ENCODE measurements around the gene PDCD1LG2.
"Not testable (repeated sequence)": the region's sequence is repeated elsewhere in the genome, so short reads cannot be mapped to it uniquely, and the experiment has no call there.

The PDCD1LG2 gene

DNA sequence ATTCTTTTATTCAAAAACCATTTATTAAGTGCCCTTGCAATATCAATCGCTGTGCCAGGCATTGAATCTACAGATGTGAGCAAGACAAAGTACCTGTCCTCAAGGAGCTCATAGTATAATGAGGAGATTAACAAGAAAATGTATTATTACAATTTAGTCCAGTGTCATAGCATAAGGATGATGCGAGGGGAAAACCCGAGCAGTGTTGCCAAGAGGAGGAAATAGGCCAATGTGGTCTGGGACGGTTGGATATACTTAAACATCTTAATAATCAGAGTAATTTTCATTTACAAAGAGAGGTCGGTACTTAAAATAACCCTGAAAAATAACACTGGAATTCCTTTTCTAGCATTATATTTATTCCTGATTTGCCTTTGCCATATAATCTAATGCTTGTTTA lies 41.5 kb upstream of the PDCD1LG2 start:
- Histone ChIP-seq H2BK12ac (ENCODE audit: low read length) (no peak overlapping the region), H3K36me3 (replicated peaks in 1 of 2; ENCODE audit: control insufficient read depth in 2 of 2, insufficient read depth in 2 of 2, low read length in 2 of 2) (no peaks in the 10 kb centered on the region), H3K4me2 (ENCODE audit: insufficient read depth, low read length, poor library complexity, severe bottlenecking) (no peak overlapping the region), H3K4me1 (ENCODE audit: control insufficient read depth in 2 of 2, insufficient read depth in 1 of 2, low read depth in 1 of 2, low read length in 2 of 2) (no peaks in the 10 kb centered on the region), H3K14ac (ENCODE audit: low read length) (no peak overlapping the region), H3K4me3 (ENCODE audit: low read length in 2 of 2) (no peak overlapping the region), H2BK120ac (ENCODE audit: low read depth, low read length) (no peak overlapping the region), H4K8ac (ENCODE audit: low read depth, low read length) (no peak overlapping the region), H3K27ac (replicated peaks; ENCODE audit: low read length) (no peak overlapping the region), H2BK15ac (ENCODE audit: low read length) (no peak overlapping the region), H3K23ac (ENCODE audit: low read depth, low read length, poor library complexity) (no peak overlapping the region), H2AK5ac (ENCODE audit: low read depth, low read length) (no peak overlapping the region), H3K18ac (ENCODE audit: low read length) (no peak overlapping the region), H3K27me3 (ENCODE audit: control insufficient read depth in 3 of 3, insufficient read depth in 3 of 3, low read depth in 1 of 3, low read length in 3 of 3) (no peaks in the 10 kb centered on the region), H3K4ac (ENCODE audit: low read length) (no peak overlapping the region), H3K9me3 (replicated peaks in 1 of 2; ENCODE audit: control insufficient read depth in 2 of 2, insufficient read depth in 1 of 2, low read depth in 1 of 2, low read length in 2 of 2) (no peaks in the 10 kb centered on the region), H3K9ac (ENCODE audit: low read depth, low read length, poor library complexity) (no peak overlapping the region), H3K79me1 (ENCODE audit: low read depth, low read length) (no peaks in the 10 kb centered on the region), H4K91ac (ENCODE audit: low read depth, low read length, poor library complexity) (no peak overlapping the region), H2BK5ac (ENCODE audit: low read length) (no peak overlapping the region), H2AFZ (ENCODE audit: low read length) (no peak overlapping the region)
- WGBS, 2 donors (ENCODE audit: extremely low coverage in 2 of 2, insufficient read length in 2 of 2, insufficient replicate concordance in 1 of 2): no CpG with 5 or more reads among the region's 5 CpGs
- DNase-seq (ENCODE audit: low spot score): no peak

DNA sequence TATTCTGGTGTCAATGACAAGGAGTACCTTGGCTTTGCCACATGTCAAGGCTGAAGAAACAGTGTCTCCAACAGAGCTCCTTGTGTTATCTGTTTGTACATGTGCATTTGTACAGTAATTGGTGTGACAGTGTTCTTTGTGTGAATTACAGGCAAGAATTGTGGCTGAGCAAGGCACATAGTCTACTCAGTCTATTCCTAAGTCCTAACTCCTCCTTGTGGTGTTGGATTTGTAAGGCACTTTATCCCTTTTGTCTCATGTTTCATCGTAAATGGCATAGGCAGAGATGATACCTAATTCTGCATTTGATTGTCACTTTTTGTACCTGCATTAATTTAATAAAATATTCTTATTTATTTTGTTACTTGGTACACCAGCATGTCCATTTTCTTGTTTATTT lies 40.2 kb upstream of the PDCD1LG2 start:
- no peak overlapping the region for H2BK5ac ChIP-seq (ENCODE audit: low read length)
- H3K18ac ChIP-seq (ENCODE audit: low read length): no peak overlapping the region
- no peak overlapping the region for H3K14ac ChIP-seq (ENCODE audit: low read length)
- H3K9ac ChIP-seq (ENCODE audit: low read depth, low read length, poor library complexity): no peak overlapping the region
- no peak overlapping the region for H3K4ac ChIP-seq (ENCODE audit: low read length)
- H3K4me1 ChIP-seq (ENCODE audit: control insufficient read depth in 2 of 2, insufficient read depth in 1 of 2, low read depth in 1 of 2, low read length in 2 of 2): no peaks in the 10 kb centered on the region
- H3K9me3 ChIP-seq (replicated peaks in 1 of 2; ENCODE audit: control insufficient read depth in 2 of 2, insufficient read depth in 1 of 2, low read depth in 1 of 2, low read length in 2 of 2): no peaks in the 10 kb centered on the region
- no peaks in the 10 kb centered on the region for H3K27me3 ChIP-seq (ENCODE audit: control insufficient read depth in 3 of 3, insufficient read depth in 3 of 3, low read depth in 1 of 3, low read length in 3 of 3)
- H2AFZ ChIP-seq (ENCODE audit: low read length): no peak overlapping the region
- H2BK12ac ChIP-seq (ENCODE audit: low read length): no peak overlapping the region
- WGBS, 2 donors (ENCODE audit: extremely low coverage in 2 of 2, insufficient read length in 2 of 2, insufficient replicate concordance in 1 of 2): no CpG with 5 or more reads among the region's 1 CpG
- no peak overlapping the region for H2BK15ac ChIP-seq (ENCODE audit: low read length)
- H3K79me1 ChIP-seq (ENCODE audit: low read depth, low read length): no peaks in the 10 kb centered on the region
- H3K27ac ChIP-seq (replicated peaks; ENCODE audit: low read length): no peak overlapping the region
- H4K91ac ChIP-seq (ENCODE audit: low read depth, low read length, poor library complexity): no peak overlapping the region
- H2BK120ac ChIP-seq (ENCODE audit: low read depth, low read length): no peak overlapping the region
- H3K23ac ChIP-seq (ENCODE audit: low read depth, low read length, poor library complexity): no peak overlapping the region
- DNase-seq (ENCODE audit: low spot score): no peak
- H2AK5ac ChIP-seq (ENCODE audit: low read depth, low read length): no peak overlapping the region
- no peaks in the 10 kb centered on the region for H3K36me3 ChIP-seq (replicated peaks in 1 of 2; ENCODE audit: control insufficient read depth in 2 of 2, insufficient read depth in 2 of 2, low read length in 2 of 2)
- no peak overlapping the region for H3K4me2 ChIP-seq (ENCODE audit: insufficient read depth, low read length, poor library complexity, severe bottlenecking)
- no peak overlapping the region for H3K4me3 ChIP-seq (ENCODE audit: low read length in 2 of 2)
- H4K8ac ChIP-seq (ENCODE audit: low read depth, low read length): no peak overlapping the region

DNA sequence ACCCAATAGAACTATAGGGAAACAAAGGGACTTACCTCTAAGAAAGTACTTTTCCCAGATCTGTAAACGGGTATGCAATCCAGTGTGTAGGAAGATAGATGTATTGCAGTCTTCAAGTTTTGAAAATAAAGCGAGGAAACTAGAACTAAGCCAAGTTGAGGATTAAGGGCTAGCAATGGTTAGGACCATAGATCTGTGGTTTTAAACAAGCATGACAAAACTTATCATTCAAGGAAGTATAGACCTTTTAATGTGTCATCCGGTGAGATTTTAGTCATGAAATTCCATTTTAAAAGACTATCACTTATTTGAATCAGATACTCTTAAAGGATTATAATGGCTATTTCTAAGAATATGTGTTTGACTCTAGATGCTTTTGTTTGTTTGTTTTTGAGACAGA lies 39.5 kb upstream of the PDCD1LG2 start:
- no peaks in the 10 kb centered on the region for H3K79me1 ChIP-seq (ENCODE audit: low read depth, low read length)
- H3K27ac ChIP-seq (replicated peaks; ENCODE audit: low read length): no peak overlapping the region
- no peak overlapping the region for H2AK5ac ChIP-seq (ENCODE audit: low read depth, low read length)
- no peak overlapping the region for H4K8ac ChIP-seq (ENCODE audit: low read depth, low read length)
- H3K23ac ChIP-seq (ENCODE audit: low read depth, low read length, poor library complexity): no peak overlapping the region
- no peak overlapping the region for H3K9ac ChIP-seq (ENCODE audit: low read depth, low read length, poor library complexity)
- no peak overlapping the region for H2BK15ac ChIP-seq (ENCODE audit: low read length)
- no peak overlapping the region for H2AFZ ChIP-seq (ENCODE audit: low read length)
- no peak overlapping the region for H2BK12ac ChIP-seq (ENCODE audit: low read length)
- H3K36me3 ChIP-seq (replicated peaks in 1 of 2; ENCODE audit: control insufficient read depth in 2 of 2, insufficient read depth in 2 of 2, low read length in 2 of 2): no peaks in the 10 kb centered on the region
- H3K9me3 ChIP-seq (replicated peaks in 1 of 2; ENCODE audit: control insufficient read depth in 2 of 2, insufficient read depth in 1 of 2, low read depth in 1 of 2, low read length in 2 of 2): no peaks in the 10 kb centered on the region
- no peak overlapping the region for H2BK5ac ChIP-seq (ENCODE audit: low read length)
- H3K4me3 ChIP-seq (ENCODE audit: low read length in 2 of 2): no peak overlapping the region
- no peak overlapping the region for H3K4ac ChIP-seq (ENCODE audit: low read length)
- no peak for DNase-seq (ENCODE audit: low spot score)
- no peak overlapping the region for H2BK120ac ChIP-seq (ENCODE audit: low read depth, low read length)
- no peak overlapping the region for H3K14ac ChIP-seq (ENCODE audit: low read length)
- no peaks in the 10 kb centered on the region for H3K4me1 ChIP-seq (ENCODE audit: control insufficient read depth in 2 of 2, insufficient read depth in 1 of 2, low read depth in 1 of 2, low read length in 2 of 2)
- no peaks in the 10 kb centered on the region for H3K27me3 ChIP-seq (ENCODE audit: control insufficient read depth in 3 of 3, insufficient read depth in 3 of 3, low read depth in 1 of 3, low read length in 3 of 3)
- no peak overlapping the region for H3K4me2 ChIP-seq (ENCODE audit: insufficient read depth, low read length, poor library complexity, severe bottlenecking)
- no CpG with 5 or more reads among the region's 3 CpGs for WGBS, 2 donors (ENCODE audit: extremely low coverage in 2 of 2, insufficient read length in 2 of 2, insufficient replicate concordance in 1 of 2)
- no peak overlapping the region for H3K18ac ChIP-seq (ENCODE audit: low read length)
- H4K91ac ChIP-seq (ENCODE audit: low read depth, low read length, poor library complexity): no peak overlapping the region

- H3K23ac ChIP-seq (ENCODE audit: low read depth, low read length, poor library complexity); H3K18ac ChIP-seq (ENCODE audit: low read length); H3K27ac ChIP-seq (replicated peaks; ENCODE audit: low read length); H4K8ac ChIP-seq (ENCODE audit: low read depth, low read length); DNase-seq (ENCODE audit: low spot score); H2BK15ac ChIP-seq (ENCODE audit: low read length); H3K36me3 ChIP-seq (replicated peaks in 1 of 2; ENCODE audit: control insufficient read depth in 2 of 2, insufficient read depth in 2 of 2, low read length in 2 of 2); H3K4ac ChIP-seq (ENCODE audit: low read length); H2BK120ac ChIP-seq (ENCODE audit: low read depth, low read length); H3K79me1 ChIP-seq (ENCODE audit: low read depth, low read length); H2BK5ac ChIP-seq (ENCODE audit: low read length); H3K4me3 ChIP-seq (ENCODE audit: low read length in 2 of 2); H2AK5ac ChIP-seq (ENCODE audit: low read depth, low read length); H3K9ac ChIP-seq (ENCODE audit: low read depth, low read length, poor library complexity); H3K4me2 ChIP-seq (ENCODE audit: insufficient read depth, low read length, poor library complexity, severe bottlenecking); H3K27me3 ChIP-seq (ENCODE audit: control insufficient read depth in 3 of 3, insufficient read depth in 3 of 3, low read depth in 1 of 3, low read length in 3 of 3); H2AFZ ChIP-seq (ENCODE audit: low read length); H3K4me1 ChIP-seq (ENCODE audit: control insufficient read depth in 2 of 2, insufficient read depth in 1 of 2, low read depth in 1 of 2, low read length in 2 of 2); H2BK12ac ChIP-seq (ENCODE audit: low read length); H3K9me3 ChIP-seq (replicated peaks in 1 of 2; ENCODE audit: control insufficient read depth in 2 of 2, insufficient read depth in 1 of 2, low read depth in 1 of 2, low read length in 2 of 2); H4K91ac ChIP-seq (ENCODE audit: low read depth, low read length, poor library complexity); H3K14ac ChIP-seq (ENCODE audit: low read length): not testable (repeated sequence)
- no CpG with 5 or more reads among the region's 2 CpGs for WGBS, 2 donors (ENCODE audit: extremely low coverage in 2 of 2, insufficient read length in 2 of 2, insufficient replicate concordance in 1 of 2)
Measured at GRCh38 chr9:5475611-5476010, 34.7 kb upstream of the PDCD1LG2 start.

Data from neuronal stem cell (in vitro differentiated cells).